Stimulated activated CD4-positive, alpha-beta T cell treated with anti-CD3 and anti-CD28 coated beads, Interleukin-12 subunit alpha, Interleukin-12 subunit beta, amount 100 ng/mL, for 4 hours (primary cell): ENCODE results near the gene RYR3.

ENCODE experiments used
- DNase-seq: peaks from one replicate; pipeline ENCODE4 v3.0.0-alpha.2; 2020

The RYR3 gene

GRCh38 chr15:33310481-33311311 lies at the start of gene RYR3:
Gene RYR3 (plus strand): TSS chr15:33310967. CDS start chr15:33311046, 79 bp downstream.
- DNase-seq = no peak

- no peak for DNase-seq
Measured at GRCh38 chr15:33262306-33262705, 48.5 kb upstream of the RYR3 start.

- DNase-seq = no peak
Measured at GRCh38 chr15:33277689-33278088, 33.1 kb upstream of the RYR3 start.

- no peak for DNase-seq
Measured at GRCh38 chr15:33278816-33279612, 31.8 kb upstream of the RYR3 start.

- DNase-seq = no peak
Measured at GRCh38 chr15:33279613-33280205, 31.1 kb upstream of the RYR3 start.

- no peak for DNase-seq
Measured at GRCh38 chr15:33282226-33283020, 28.3 kb upstream of the RYR3 start.

GRCh38 chr15:33283576-33283975 lies 27.2 kb upstream of the RYR3 start:
- DNase-seq = no peak

- no peak for DNase-seq
Measured at GRCh38 chr15:33284336-33284735, 26.4 kb upstream of the RYR3 start.

- DNase-seq = peak; percentile 41
Measured at GRCh38 chr15:33292717-33293307, 18.0 kb upstream of the RYR3 start.

- DNase-seq = no peak
Measured at GRCh38 chr15:33293713-33294334, 16.9 kb upstream of the RYR3 start.

GRCh38 chr15:33296050-33296449 lies 14.7 kb upstream of the RYR3 start:
- DNase-seq = no peak

- DNase-seq = no peak
Measured at GRCh38 chr15:33296856-33297255, 13.9 kb upstream of the RYR3 start.

GRCh38 chr15:33298631-33299030 lies 12.1 kb upstream of the RYR3 start:
- DNase-seq = no peak

GRCh38 chr15:33304924-33305323 lies 5.8 kb upstream of the RYR3 start:
- no peak for DNase-seq

- no peak for DNase-seq
Measured at GRCh38 chr15:33309602-33310276, 1.0 kb upstream of the RYR3 start.

GRCh38 chr15:33311312-33311971 lies 675 bp downstream of the RYR3 start:
- DNase-seq = no peak

- no peak for DNase-seq
Measured at GRCh38 chr15:33313491-33313890, 2.7 kb downstream of the RYR3 start.

- no peak for DNase-seq
Measured at GRCh38 chr15:33314069-33314468, 3.3 kb downstream of the RYR3 start.

GRCh38 chr15:33315044-33315443 lies 4.3 kb downstream of the RYR3 start:
- no peak for DNase-seq

GRCh38 chr15:33317896-33318295 lies 7.1 kb downstream of the RYR3 start:
- DNase-seq = no peak

GRCh38 chr15:33320017-33320416 lies 9.2 kb downstream of the RYR3 start:
- DNase-seq = no peak
